Measurements from ENCODE around the gene VCX.
"Not testable (repeated sequence)": the region's sequence is repeated elsewhere in the genome, so short reads cannot be mapped to it uniquely, and the experiment has no call there.

Gene VCX

DNA sequence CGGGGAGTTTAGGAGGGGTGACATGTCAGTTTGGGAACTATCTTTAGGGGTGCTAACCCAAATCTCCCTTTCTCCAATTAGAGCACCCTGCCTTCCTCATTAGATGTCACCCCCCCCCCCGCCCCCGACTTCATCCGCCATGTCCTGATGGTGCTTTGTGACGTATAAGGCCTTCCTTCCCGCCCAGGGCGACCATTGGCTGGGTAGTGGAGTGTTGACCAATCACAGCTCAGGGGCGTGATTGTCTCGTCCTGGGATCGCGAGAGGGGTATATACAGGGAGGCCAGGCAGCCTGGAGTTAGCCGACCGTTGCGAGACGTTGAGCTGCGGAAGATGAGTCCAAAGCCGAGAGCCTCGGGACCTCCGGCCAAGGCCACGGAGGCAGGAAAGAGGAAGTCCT, at the start of gene VCX:
Gene VCX, plus strand, starts transcription at position 301 of the 400 bp plus-strand sequence. Its CDS starts 33 bp downstream, at position 334.
- not testable (repeated sequence) for H3K27ac ChIP-seq

DNA sequence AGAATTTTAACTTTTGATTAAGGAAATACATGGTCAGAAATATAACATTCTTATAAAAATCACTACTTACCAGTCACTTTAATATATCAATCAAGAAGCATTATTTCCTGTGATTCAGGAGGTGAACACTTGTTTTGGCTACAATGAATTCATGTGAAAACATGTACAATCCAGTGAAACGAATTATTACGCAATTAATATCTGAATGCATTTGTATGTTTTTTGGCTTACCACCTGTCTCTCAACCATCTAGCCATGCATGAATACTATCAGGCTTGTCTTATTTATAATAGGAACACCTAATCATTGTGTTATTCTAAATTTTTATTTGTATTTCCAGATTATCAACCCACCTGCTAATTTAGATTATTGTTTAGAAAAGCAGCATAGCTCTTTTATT, 44.6 kb upstream of the VCX start:
- TF ChIP-seq, protein P1, sequence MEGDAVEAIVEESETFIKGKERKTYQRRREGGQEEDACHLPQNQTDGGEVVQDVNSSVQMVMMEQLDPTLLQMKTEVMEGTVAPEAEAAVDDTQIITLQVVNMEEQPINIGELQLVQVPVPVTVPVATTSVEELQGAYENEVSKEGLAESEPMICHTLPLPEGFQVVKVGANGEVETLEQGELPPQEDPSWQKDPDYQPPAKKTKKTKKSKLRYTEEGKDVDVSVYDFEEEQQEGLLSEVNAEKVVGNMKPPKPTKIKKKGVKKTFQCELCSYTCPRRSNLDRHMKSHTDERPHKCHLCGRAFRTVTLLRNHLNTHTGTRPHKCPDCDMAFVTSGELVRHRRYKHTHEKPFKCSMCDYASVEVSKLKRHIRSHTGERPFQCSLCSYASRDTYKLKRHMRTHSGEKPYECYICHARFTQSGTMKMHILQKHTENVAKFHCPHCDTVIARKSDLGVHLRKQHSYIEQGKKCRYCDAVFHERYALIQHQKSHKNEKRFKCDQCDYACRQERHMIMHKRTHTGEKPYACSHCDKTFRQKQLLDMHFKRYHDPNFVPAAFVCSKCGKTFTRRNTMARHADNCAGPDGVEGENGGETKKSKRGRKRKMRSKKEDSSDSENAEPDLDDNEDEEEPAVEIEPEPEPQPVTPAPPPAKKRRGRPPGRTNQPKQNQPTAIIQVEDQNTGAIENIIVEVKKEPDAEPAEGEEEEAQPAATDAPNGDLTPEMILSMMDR (conservative IDR thresholded peaks at IDR 0.05): no peak
- no peak overlapping the region for H3K27ac ChIP-seq

DNA sequence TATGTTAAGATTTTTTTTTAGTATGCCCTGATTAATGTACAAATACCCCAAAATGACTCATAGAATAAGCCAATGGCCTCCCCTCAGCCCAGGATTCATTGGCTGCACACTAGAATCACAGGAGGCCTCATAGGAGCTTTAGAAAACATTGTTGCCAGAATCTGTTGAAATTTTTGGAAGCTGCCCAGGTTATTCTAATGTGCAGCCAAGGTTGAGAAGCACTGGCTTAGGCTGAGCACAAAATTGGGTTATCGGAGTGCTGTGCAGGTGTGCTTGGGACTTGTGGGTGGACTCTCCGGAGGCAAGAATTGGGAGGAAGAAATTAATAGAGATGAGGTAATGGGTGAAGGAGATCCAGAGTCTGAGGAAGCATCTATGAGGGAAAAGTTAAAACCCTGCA, 41.3 kb upstream of the VCX start:
- TF ChIP-seq, protein P1 (conservative IDR thresholded peaks at IDR 0.05): no peak
- no peak overlapping the region for H3K27ac ChIP-seq

DNA sequence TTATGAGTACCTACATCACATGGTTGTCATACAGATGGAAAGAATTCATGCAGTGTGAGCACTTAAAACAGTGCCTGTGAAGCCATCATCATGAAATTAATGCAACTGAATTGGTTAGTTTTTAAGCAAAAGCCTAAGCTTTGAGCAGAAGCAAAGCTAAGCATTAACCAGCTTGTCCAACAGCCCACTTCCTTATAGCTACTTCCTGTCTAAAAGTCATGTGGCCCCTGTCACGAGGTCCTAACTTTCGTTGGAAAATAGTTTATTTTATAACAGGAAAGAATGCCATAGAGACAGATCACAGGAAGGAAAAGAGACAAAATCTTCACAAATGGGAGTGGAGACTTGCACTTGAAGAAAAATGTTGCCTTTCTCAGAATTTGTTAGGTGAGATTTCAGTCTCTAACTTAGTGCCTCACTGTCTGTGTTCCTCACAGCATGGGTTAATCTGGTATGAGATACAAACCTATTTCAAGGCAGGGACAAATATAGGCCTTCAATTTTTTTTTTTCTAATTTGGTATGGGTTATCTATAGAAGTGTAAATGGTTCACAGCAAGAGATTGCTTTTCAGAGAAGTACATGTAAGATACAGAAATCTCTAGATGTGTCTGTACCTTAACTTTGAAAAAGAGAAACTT, 27.7 kb upstream of the VCX start:
- H3K27ac ChIP-seq: no peak overlapping the region
- TF ChIP-seq, protein P1 (conservative IDR thresholded peaks at IDR 0.05): no peak

DNA sequence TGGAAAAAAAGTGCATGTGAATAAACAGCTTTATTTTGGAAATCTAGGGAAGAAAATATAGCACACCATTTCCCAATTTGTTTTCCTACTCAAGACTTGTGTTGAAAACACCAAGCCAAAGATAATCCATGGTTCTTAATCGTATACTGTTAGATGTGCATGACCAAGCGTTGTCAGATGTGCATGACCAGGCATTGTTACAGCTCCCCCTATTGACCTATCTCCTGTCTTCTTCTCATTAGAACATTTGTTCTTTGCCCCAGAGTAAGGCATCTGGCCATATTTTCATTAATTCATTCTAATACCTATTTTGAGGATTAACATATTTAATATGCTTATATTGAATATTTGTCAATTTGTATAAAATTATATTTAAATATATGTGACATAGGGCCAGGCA, 14.4 kb upstream of the VCX start:
- H3K27ac ChIP-seq: no peak overlapping the region
- TF ChIP-seq, protein P1 (conservative IDR thresholded peaks at IDR 0.05): no peak

DNA sequence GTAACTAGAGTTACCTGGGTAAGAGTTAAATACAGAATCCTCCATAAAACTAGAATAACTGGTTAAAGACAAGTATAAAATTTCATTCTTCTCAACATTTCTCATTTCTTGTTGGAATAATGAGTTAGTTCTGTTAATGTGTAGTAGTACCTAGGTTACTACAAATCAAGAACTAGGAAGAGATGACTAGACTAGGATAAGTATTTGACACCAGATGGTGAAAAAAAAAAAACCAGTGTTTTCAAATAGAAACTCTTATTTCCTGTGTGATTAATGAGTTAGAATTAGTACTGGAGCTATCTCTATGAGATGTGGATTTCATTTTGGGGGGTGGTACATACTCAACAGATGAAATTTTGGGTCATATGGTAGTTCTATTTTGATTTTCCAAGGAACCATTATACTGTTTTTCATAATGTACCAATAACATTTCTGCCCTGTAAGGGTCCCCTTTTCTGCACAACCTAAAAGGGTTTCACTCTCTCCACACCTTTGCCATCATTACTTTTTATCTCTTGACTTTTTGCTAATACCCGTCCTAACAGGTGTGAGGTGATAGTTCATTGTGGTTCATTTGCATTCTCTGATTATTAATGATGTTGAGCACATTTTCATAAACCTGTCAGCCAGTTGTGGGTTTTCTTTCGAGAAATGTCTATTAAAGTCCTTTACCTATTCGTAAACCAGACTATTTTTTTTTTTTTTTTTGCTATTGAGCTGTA, 1.7 kb upstream of the VCX start:
- no peak overlapping the region for H3K27ac ChIP-seq
- TF ChIP-seq, protein P1 (conservative IDR thresholded peaks at IDR 0.05): no peak

DNA sequence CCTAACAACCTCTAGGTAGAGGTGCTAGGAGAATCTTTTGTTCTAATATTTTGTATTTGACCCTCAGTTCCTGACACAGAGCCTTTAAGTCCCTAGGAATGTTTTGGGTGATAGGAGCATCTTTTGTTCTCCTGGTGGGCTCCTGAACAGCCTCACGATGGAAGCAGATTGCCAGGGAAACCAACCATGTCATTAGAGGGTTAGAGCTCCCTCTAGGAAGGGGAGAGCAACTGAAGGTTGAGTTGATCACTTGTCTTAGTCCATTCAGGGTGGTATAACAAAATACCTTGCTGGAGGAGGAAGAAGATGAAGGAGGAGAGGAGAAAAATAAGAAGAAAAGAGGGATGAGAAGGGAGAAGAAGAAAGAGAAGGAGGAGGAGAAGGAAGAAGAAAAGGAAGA, 9.2 kb downstream of the VCX start:
- TF ChIP-seq, protein P1 (conservative IDR thresholded peaks at IDR 0.05): no peak
- H3K27ac ChIP-seq: no peak overlapping the region

DNA sequence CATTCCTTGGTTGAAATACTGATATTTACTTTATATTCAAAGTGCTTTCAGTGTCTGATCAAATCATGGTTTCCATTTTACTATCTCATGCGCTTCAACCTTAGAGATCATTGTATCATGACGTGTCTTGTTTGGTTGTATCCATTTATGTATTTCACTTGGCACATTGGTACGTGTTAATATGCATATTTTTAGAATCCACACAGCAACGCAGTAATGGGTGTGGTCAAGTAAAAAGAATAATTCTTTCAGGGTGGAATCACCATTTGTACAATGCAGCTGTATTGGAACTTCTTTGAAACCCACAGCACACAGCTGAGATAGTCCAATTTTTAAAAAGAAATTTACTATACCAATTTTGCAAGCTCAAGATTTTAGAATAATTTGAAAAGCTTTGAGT, 29.1 kb downstream of the VCX start:
- H3K27ac ChIP-seq: no peak overlapping the region
- TF ChIP-seq, protein P1 (conservative IDR thresholded peaks at IDR 0.05): no peak
